ENCODE data around the gene ZBTB48. TPM values are rescaled to one million over a fixed set of nuclear protein-coding genes. Genes with fewer than 3 reads are reported as not detected.

ZBTB48 gene
- total and polyA plus RNA-seq, 7 donors: 14.4 to 31.3 (median 17.6) TPM

- H3K9me3 ChIP-seq: no peaks in the 10 kb centered on the region
- peaks cover 24 to 63% (median 33%) of the 10 kb centered on the region in 4 donors for H3K36me3 ChIP-seq
- intact Hi-C loops (cut with DNase I): loop anchor here (10.0 kb wide), 1 partner anchor 227 kb away; the partner anchor contains the start of gene ACOT7
- DNase-seq: no peak
- peak overlapping the region in 3 of 4 donors; percentile 43 to 94 (median 92) for H3K27ac ChIP-seq
- no peaks in the 10 kb centered on the region for H3K27me3 ChIP-seq
- H3K4me1 ChIP-seq: peaks cover 0 to 44% (median 42%) of the 10 kb centered on the region in 4 donors
- 93 to 95% methylated on average over 41 of the region's 41 CpGs for WGBS, 2 donors
- H3K4me3 ChIP-seq: no peak overlapping the region
- TF ChIP-seq POLR2A (IDR thresholded peaks at IDR 0.05) (no peak), POLR2AphosphoS5 (IDR thresholded peaks at IDR 0.05) (no peak), EP300 (IDR thresholded peaks at IDR 0.05) (no peak), CTCF (IDR thresholded peaks at IDR 0.05) (no peak)
These were observed 41.9 kb downstream of the ZBTB48 start for GRCh38 chr1:6621429-6622391.

GRCh38 chr1:6622396-6623152 is 42.8 kb downstream of the ZBTB48 start:
- Histone ChIP-seq H3K4me1 (peaks cover 0 to 45% (median 40%) of the 10 kb centered on the region in 4 donors), H3K4me3 (no peak overlapping the region), H3K27me3 (no peaks in the 10 kb centered on the region), H3K27ac (peak overlapping the region; percentile 88 to 94 (median 92)), H3K36me3 (peaks cover 24 to 59% (median 33%) of the 10 kb centered on the region in 4 donors), H3K9me3 (no peaks in the 10 kb centered on the region)
- intact Hi-C loops (cut with DNase I): loop anchor here (10.0 kb wide), 1 partner anchor 228 kb away; the partner anchor contains the start of gene ACOT7
- TF ChIP-seq EP300 (IDR thresholded peaks at IDR 0.05): no peak
- TF ChIP-seq POLR2A (IDR thresholded peaks at IDR 0.05): no peak
- no peak for TF ChIP-seq CTCF (IDR thresholded peaks at IDR 0.05)
- TF ChIP-seq POLR2AphosphoS5 (IDR thresholded peaks at IDR 0.05): no peak
- no peak for DNase-seq
- 88 to 91% methylated on average over 10 of the region's 10 CpGs for WGBS, 2 donors

GRCh38 chr1:6623269-6623965 is 43.6 kb downstream of the ZBTB48 start:
- Histone ChIP-seq H3K4me1 (peaks cover 0 to 45% (median 40%) of the 10 kb centered on the region in 4 donors), H3K27me3 (no peaks in the 10 kb centered on the region), H3K9me3 (no peaks in the 10 kb centered on the region), H3K27ac (peak overlapping the region; percentile 88 to 94 (median 92)), H3K36me3 (peaks cover 24 to 58% (median 34%) of the 10 kb centered on the region in 4 donors), H3K4me3 (no peak overlapping the region)
- no peak for DNase-seq
- 86 to 87% methylated on average over 14 of the region's 14 CpGs for WGBS, 2 donors
- intact Hi-C loops (cut with DNase I): loop anchor here (10.0 kb wide), 1 partner anchor 229 kb away; the partner anchor contains the start of gene ACOT7
- TF ChIP-seq POLR2A (IDR thresholded peaks at IDR 0.05): no peak
- TF ChIP-seq CTCF (IDR thresholded peaks at IDR 0.05): no peak
- TF ChIP-seq EP300 (IDR thresholded peaks at IDR 0.05): no peak
- TF ChIP-seq POLR2AphosphoS5 (IDR thresholded peaks at IDR 0.05): no peak

Measured in sigmoid colon (tissue), 7 donors.